Smooth muscle cell (in vitro differentiated cells): ENCODE results near the gene WBP1. TPM values are rescaled to one million over a fixed set of nuclear protein-coding genes. Genes with fewer than 3 reads are reported as not detected.
A peak's percentile ranks its signal among the peaks of the same experiment; 100 is the strongest.

Experiments
- DNase-seq: peaks from one replicate; lab custom pipeline; 2025; ENCODE audit not compliant: unreplicated experiment; lab: John Stamatoyannopoulos, UW
- H2AFZ ChIP-seq: fragments of 200-600 bp; sonication (generic); 2 replicates; pipeline ENCODE4 v1.6.0; 2016; ENCODE audit warnings: antibody characterized with exemption, low read depth, mild to moderate bottlenecking
- H3F3A ChIP-seq: fragments of 200-600 bp; sonication (generic); 2 replicates; pipeline ENCODE4 v1.6.0; 2017; ENCODE audit warnings: antibody characterized with exemption, low read depth
- H3K27ac ChIP-seq: fragments of 200-600 bp; sonication (generic); 2 replicates; pipeline ENCODE4 v1.5.1; 2016; ENCODE audit warnings: low read depth, mild to moderate bottlenecking
- H3K27me3 ChIP-seq: fragments of 200-600 bp; sonication (generic); 2 replicates; pipeline ENCODE4 v1.6.1; 2016; ENCODE audit warnings: low read depth, mild to moderate bottlenecking
- H3K36me3 ChIP-seq: fragments of 200-600 bp; sonication (generic); 2 replicates; pipeline ENCODE4 v1.5.1; 2016; ENCODE audit warnings: low read depth
- H3K4me1 ChIP-seq: fragments of 200-600 bp; sonication (generic); 2 replicates; pipeline ENCODE4 v1.5.1; 2016; ENCODE audit warnings: low read depth
- H3K4me2 ChIP-seq: fragments of 200-600 bp; sonication (generic); 2 replicates; pipeline ENCODE4 v1.6.0; 2016; ENCODE audit warnings: mild to moderate bottlenecking
- H3K4me3 ChIP-seq: fragments of 200-600 bp; sonication (generic); 2 replicates; pipeline ENCODE4 v1.5.1; 2016; ENCODE audit warnings: mild to moderate bottlenecking
- H3K79me2 ChIP-seq: fragments of 200-600 bp; sonication (generic); 2 replicates; pipeline ENCODE4 v1.6.0; 2016; ENCODE audit warnings: low read depth, mild to moderate bottlenecking
- H3K9ac ChIP-seq: fragments of 200-600 bp; sonication (generic); 2 replicates; pipeline ENCODE4 v1.6.0; 2016; ENCODE audit warnings: low read depth
- H3K9me3 ChIP-seq: fragments of 200-600 bp; sonication (generic); replicated peaks from 2 replicates; pipeline ENCODE4 v1.5.1; 2016; ENCODE audit warnings: low read depth
- H4K20me1 ChIP-seq: fragments of 200-600 bp; sonication (generic); 2 replicates; pipeline ENCODE4 v1.6.0; 2016; ENCODE audit warnings: low read depth
- CTCF ChIP-seq: fragments of 200-600 bp; sonication (generic); IDR thresholded peaks from 2 replicates; pipeline ENCODE4 v1.5.1; 2017; ENCODE audit warnings: borderline replicate concordance, mild to moderate bottlenecking, antibody characterized with exemption; ENCODE audit not compliant: insufficient read depth, poor library complexity, severe bottlenecking
- WGBS: methylation state at CpG from one replicate; pipeline ENCODE4 v1.1.7; 2016; ENCODE audit warnings: low lambda C conversion rate; 5-methylcytosine and 5-hydroxymethylcytosine counted together
- polyA plus RNA-seq: library from polyadenylated mRNA; unstranded; fragments of >200 nt; fragmentation: Nextera tagmentation; extraction: Ambion mirVana; gene quantifications from 2 replicates; pipeline ENCODE4 v1.2.1, GENCODE V29; 2016
- total RNA-seq: library from RNA; depleted of rRNA; stranded (reverse); fragments of >200 nt; gene quantifications from 2 replicates; pipeline ENCODE4 v1.2.3, GENCODE V29; 2014

Gene WBP1
- total and polyA plus RNA-seq, 2 experiments from 2014 or later, result 90.8 to 117 TPM

GRCh38 chr2:74493546-74493945, 35.3 kb downstream of the WBP1 start:
- WGBS, result 95% methylated on average over 3 of the region's 3 CpGs
- no peak for TF ChIP-seq CTCF

GRCh38 chr2:74495440-74495839, 37.2 kb downstream of the WBP1 start:
- peaks cover 20% of the 10 kb centered on the region for H3K4me1 ChIP-seq
- no peak overlapping the region for H3K4me3 ChIP-seq
- H3K9ac ChIP-seq, result no peak overlapping the region
- no peaks in the 10 kb centered on the region for H3K79me2 ChIP-seq
- TF ChIP-seq CTCF, result no peak
- WGBS, result 96% methylated on average over 1 of the region's 1 CpG
- no peak overlapping the region for H2AFZ ChIP-seq
- H3K27ac ChIP-seq, result no peak overlapping the region
- H3K36me3 ChIP-seq, result no peaks in the 10 kb centered on the region
- no peaks in the 10 kb centered on the region for H4K20me1 ChIP-seq
- no peaks in the 10 kb centered on the region for H3K9me3 ChIP-seq
- H3K4me2 ChIP-seq, result no peak overlapping the region
- peaks cover 5% of the 10 kb centered on the region for H3F3A ChIP-seq
- DNase-seq, result no peak
- peaks cover 37% of the 10 kb centered on the region for H3K27me3 ChIP-seq

More at GRCh38 chr2:74493546-74493945, 35.3 kb downstream of the WBP1 start:
- Histone ChIP-seq H3K36me3 (no peaks in the 10 kb centered on the region), H3K27me3 (peaks cover 18% of the 10 kb centered on the region), H3K4me1 (peaks cover 10% of the 10 kb centered on the region), H3K79me2 (no peaks in the 10 kb centered on the region), H3F3A (peaks cover 5% of the 10 kb centered on the region), H3K4me3 (no peak overlapping the region), H3K27ac (no peak overlapping the region), H3K9ac (no peak overlapping the region), H4K20me1 (no peaks in the 10 kb centered on the region), H3K4me2 (no peak overlapping the region), H3K9me3 (no peaks in the 10 kb centered on the region), H2AFZ (no peak overlapping the region)
- no peak for DNase-seq

- peak overlapping the region; percentile 88 for H3K4me2 ChIP-seq
- H3K36me3 ChIP-seq, result no peaks in the 10 kb centered on the region
- WGBS, result 66% methylated on average over 19 of the region's 19 CpGs
- no peak overlapping the region for H2AFZ ChIP-seq
- peaks cover 5% of the 10 kb centered on the region for H3F3A ChIP-seq
- no peak for DNase-seq
- peaks cover 49% of the 10 kb centered on the region for H3K27me3 ChIP-seq
- no peaks in the 10 kb centered on the region for H3K9me3 ChIP-seq
- H3K4me1 ChIP-seq, result peaks cover 25% of the 10 kb centered on the region
- no peak overlapping the region for H3K27ac ChIP-seq
- H3K79me2 ChIP-seq, result no peaks in the 10 kb centered on the region
- peak overlapping the region; percentile 46 for H3K4me3 ChIP-seq
- no peak overlapping the region for H3K9ac ChIP-seq
- no peaks in the 10 kb centered on the region for H4K20me1 ChIP-seq
- no peak for TF ChIP-seq CTCF
Measured at GRCh38 chr2:74496997-74497776, 38.9 kb downstream of the WBP1 start.
